Pericardium fibroblast (primary cell): Measurements from ENCODE around the gene FAM209B. TPM values are rescaled to one million over a fixed set of nuclear protein-coding genes. Genes with fewer than 3 reads are reported as not detected.

Source experiments
- total RNA-seq: library from RNA; depleted of rRNA; stranded (reverse); fragments of >200 nt; gene quantifications from 2 replicates; pipeline ENCODE4 v1.2.3, GENCODE V29; 2015

FAM209B gene, protein sequence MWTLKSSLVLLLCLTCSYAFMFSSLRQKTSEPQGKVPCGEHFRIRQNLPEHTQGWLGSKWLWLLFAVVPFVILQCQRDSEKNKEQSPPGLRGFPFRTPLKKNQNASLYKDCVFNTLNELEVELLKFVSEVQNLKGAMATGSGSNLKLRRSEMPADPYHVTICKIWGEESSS
- total RNA-seq: not detected in 2 replicates

DNA sequence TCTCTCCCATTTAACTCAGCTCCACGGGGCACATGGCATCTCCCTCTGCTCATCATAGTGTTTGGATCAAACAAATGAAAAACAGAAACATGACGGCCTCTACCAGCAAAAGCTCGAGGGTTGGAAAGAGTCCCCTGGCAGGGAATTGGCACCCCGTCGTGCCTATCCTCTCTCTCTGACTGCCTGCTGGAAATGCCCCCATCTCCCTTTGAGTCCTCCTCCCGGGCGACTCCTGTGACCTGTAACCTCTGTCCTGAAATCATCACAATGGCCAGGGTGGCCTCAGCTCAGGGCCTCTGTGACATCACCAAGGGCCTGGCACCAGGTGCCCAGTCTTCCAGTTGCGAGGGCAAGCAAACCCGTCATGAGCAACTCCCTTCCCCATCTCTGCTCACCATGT, at the start of gene FAM209B:
Gene FAM209B (plus strand): TSS at position 301 of the 400 bp plus-strand sequence. CDS start 96 bp downstream, at position 397.

DNA sequence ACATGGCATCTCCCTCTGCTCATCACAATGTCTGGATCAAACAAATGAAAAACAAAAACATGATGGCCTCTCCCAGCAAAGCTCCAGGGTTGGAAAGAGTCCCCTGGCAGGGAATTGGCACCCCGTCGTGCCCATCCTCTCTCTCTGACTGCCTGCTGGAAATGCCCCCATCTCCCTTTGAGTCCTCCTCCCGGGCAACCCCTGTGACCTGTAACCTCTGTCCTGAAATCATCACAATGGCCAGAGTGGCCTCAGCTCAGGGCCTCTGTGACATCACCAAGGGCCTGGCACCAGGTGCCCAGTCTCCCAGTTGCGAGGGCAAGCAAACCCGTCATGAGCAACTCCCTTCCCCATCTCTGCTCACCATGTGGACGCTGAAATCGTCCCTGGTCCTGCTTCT, 8.6 kb upstream of the FAM209B start, which contains the start of gene FAM209A:
Gene FAM209A (plus strand): TSS at position 301 of the 400 bp plus-strand sequence. CDS start 65 bp downstream, at position 366.

Other genes with a start within 250 kb of the FAM209B start
- 52.0 and 57.9 TPM in 2 replicates for gene FAM210B, start 174.3 kb upstream of the FAM209B start, total RNA-seq
- gene AURKA, start 141.0 kb upstream of the FAM209B start, total RNA-seq: 3.2 and 3.8 TPM in 2 replicates
- 20.7 and 26.0 TPM in 2 replicates for gene CSTF1, start 140.6 kb upstream of the FAM209B start, total RNA-seq
- gene CASS4, start 121.0 kb upstream of the FAM209B start, total RNA-seq: 1.4 and 19.1 TPM in 2 replicates
- gene RTF2, start 64.6 kb upstream of the FAM209B start, total RNA-seq: 54.7 and 62.8 TPM in 2 replicates
- gene FAM209A, start 8.5 kb upstream of the FAM209B start, total RNA-seq: not detected in 2 replicates
- not detected in 2 replicates for gene TFAP2C, start 96.1 kb downstream of the FAM209B start, total RNA-seq